Activated CD4-positive, alpha-beta T cell treated with anti-CD3 and anti-CD28 coated beads, Interleukin-2, Interleukin-6, amounts not matched to agents 100 ng/mL and 50 ng/mL, durations not matched to agents 16 hours and 8 hours (primary cell): ENCODE data around the gene BCL2L13.
"Not testable (repeated sequence)": the region's sequence is repeated elsewhere in the genome, so short reads cannot be mapped to it uniquely, and the experiment has no call there.

Source experiments
- DNase-seq: peaks from one replicate; pipeline ENCODE4 v3.0.0-alpha.2; 2020

The BCL2L13 gene

GRCh38 chr22:17698276-17698675 lies 59.7 kb downstream of the BCL2L13 start:
- not testable (repeated sequence) for DNase-seq

- DNase-seq = no peak
Measured at GRCh38 chr22:17698948-17699347, 60.4 kb downstream of the BCL2L13 start.

- DNase-seq = no peak
Measured at GRCh38 chr22:17699696-17700340, 61.3 kb downstream of the BCL2L13 start.

- no peak for DNase-seq
Measured at GRCh38 chr22:17700778-17701177, 62.2 kb downstream of the BCL2L13 start.

- no peak for DNase-seq
Measured at GRCh38 chr22:17703811-17704210, 65.3 kb downstream of the BCL2L13 start.

GRCh38 chr22:17705546-17705945 lies 67.0 kb downstream of the BCL2L13 start:
- DNase-seq = no peak

GRCh38 chr22:17705951-17706900 lies 67.7 kb downstream of the BCL2L13 start:
- DNase-seq = peak; percentile 73

GRCh38 chr22:17706947-17707346 lies 68.4 kb downstream of the BCL2L13 start:
- DNase-seq = no peak

GRCh38 chr22:17707526-17707925 lies 69.0 kb downstream of the BCL2L13 start:
- DNase-seq = no peak

GRCh38 chr22:17710023-17710422 lies 71.5 kb downstream of the BCL2L13 start:
- DNase-seq = no peak

GRCh38 chr22:17712441-17712840 lies 73.9 kb downstream of the BCL2L13 start:
- no peak for DNase-seq

GRCh38 chr22:17716529-17716928 lies 78.0 kb downstream of the BCL2L13 start:
- no peak for DNase-seq

GRCh38 chr22:17717708-17718107 lies 79.2 kb downstream of the BCL2L13 start:
- no peak for DNase-seq

- no peak for DNase-seq
Measured at GRCh38 chr22:17719911-17720310, 81.4 kb downstream of the BCL2L13 start.

GRCh38 chr22:17724241-17724640 lies 85.7 kb downstream of the BCL2L13 start:
- DNase-seq = no peak

GRCh38 chr22:17724678-17725499 lies 86.3 kb downstream of the BCL2L13 start:
- no peak for DNase-seq

GRCh38 chr22:17725500-17725796 lies 86.9 kb downstream of the BCL2L13 start:
- DNase-seq = no peak

- DNase-seq = no peak
Measured at GRCh38 chr22:17726006-17726927, 87.7 kb downstream of the BCL2L13 start.

GRCh38 chr22:17726928-17727897 lies 88.7 kb downstream of the BCL2L13 start:
- no peak for DNase-seq

GRCh38 chr22:17728786-17729185 lies 90.2 kb downstream of the BCL2L13 start:
- no peak for DNase-seq

GRCh38 chr22:17729561-17729960 lies 91.0 kb downstream of the BCL2L13 start:
- no peak for DNase-seq
